Transverse colon (tissue), 4 donors: ENCODE data around the gene GABRB2. TPM values are rescaled to one million over a fixed set of nuclear protein-coding genes. Genes with fewer than 3 reads are reported as not detected.

ENCODE experiments used
- DNase-seq: peaks from one replicate; pipeline ENCODE4 v3.0.0-alpha.2; 2019
- H3K27ac ChIP-seq, 4 donors: fragments of 200-600 bp; sonication (generic); 2 replicates each; pipeline ENCODE4 v1.5.1; 2016 to 2018; ENCODE audit warnings: inconsistent platforms in 4 of 4
- H3K27me3 ChIP-seq: fragments of 200-600 bp; sonication (generic); 2 replicates; pipeline ENCODE4 v1.5.1; 2017; ENCODE audit warnings: inconsistent platforms
- H3K36me3 ChIP-seq, 4 donors: fragments of 200-600 bp; sonication (generic); 2 replicates each; pipeline ENCODE4 v1.5.1; 2017 to 2019; ENCODE audit warnings: inconsistent platforms in 4 of 4
- H3K4me1 ChIP-seq, 4 donors: fragments of 200-600 bp; sonication (generic); 2 replicates each; pipeline ENCODE4 v1.5.1; 2017 to 2020; ENCODE audit warnings: inconsistent platforms in 4 of 4
- H3K4me3 ChIP-seq, 4 donors: fragments of 200-600 bp; sonication (generic); 1 replicate in 1 of 4; 2 replicates in 3 of 4; pipeline versions ENCODE4 v1.5.1 to v1.6.1; 2017 to 2019; ENCODE audit warnings: inconsistent platforms in 4 of 4
- H3K9me3 ChIP-seq, 2 donors: fragments of 200-600 bp; sonication (generic); 2 replicates each; pipeline ENCODE4 v1.5.1; 2017 to 2019; ENCODE audit warnings: inconsistent platforms in 2 of 2
- EP300 ChIP-seq: sonication (generic); formaldehyde crosslinking; IDR thresholded peaks from one replicate; pipeline ENCODE4 v1.6.1; 2017; ENCODE audit warnings: antibody characterized with exemption, low read depth
- POLR2A ChIP-seq: fragments of 450-650 bp; IDR thresholded peaks from one replicate; pipeline ENCODE4 v1.6.1; 2016; ENCODE audit warnings: antibody characterized with exemption, mild to moderate bottlenecking, moderate library complexity
- POLR2AphosphoS5 ChIP-seq, 3 donors: sonication (generic); formaldehyde crosslinking; IDR thresholded peaks; one replicate each; pipeline ENCODE4 v1.6.1; 2016; ENCODE audit warnings: antibody characterized with exemption in 3 of 3
- WGBS, 2 donors: methylation state at CpG; one replicate each; pipeline ENCODE4 v1.1.5; 2018; ENCODE audit warnings: low coverage in 1 of 2; 5-methylcytosine and 5-hydroxymethylcytosine counted together
- in situ Hi-C, 4 donors: fragments of 200-750 bp; cut with MboI; loops; one replicate each; pipeline versions ENCODE4 v1.15.0 to v1.15.1; 2017; ENCODE audit warnings: low sequenced_read_pairs in 3 of 4, low pct_ligation_motif_present in 1 of 4, low pct_unique_long_range_greater_than_20kb in 1 of 4
- intact Hi-C: fragments of 100-400 bp; cut with DNase I; formaldehyde crosslinking; loops from one replicate; pipeline ENCODE4 v1.15.1; 2023; ENCODE audit warnings: low total_unique reads
- total RNA-seq, 4 donors: library from RNA; depleted of rRNA; stranded (reverse); fragments of >200 nt; gene quantifications; one replicate each; pipeline ENCODE4 v1.1.0, GENCODE V29; 2016
- TF ChIP-seq, protein P1 (sequence below), 5 experiments: fragments of 200-600 bp in 3 of 5; fragments of 450-650 bp in 2 of 5; sonication (generic) in 3 of 5; IDR thresholded peaks; 1 replicate in 2 of 5; 2 replicates in 3 of 5; pipeline ENCODE4 v1.5.1; 2016 to 2017; ENCODE audit warnings: antibody characterized with exemption in 5 of 5, inconsistent platforms in 3 of 5, mild to moderate bottlenecking in 2 of 5, moderate library complexity in 1 of 5

Gene GABRB2
- total RNA-seq, 4 donors from 2014 or later, result 0.55 to 0.64 TPM; not detected in 2

DNA sequence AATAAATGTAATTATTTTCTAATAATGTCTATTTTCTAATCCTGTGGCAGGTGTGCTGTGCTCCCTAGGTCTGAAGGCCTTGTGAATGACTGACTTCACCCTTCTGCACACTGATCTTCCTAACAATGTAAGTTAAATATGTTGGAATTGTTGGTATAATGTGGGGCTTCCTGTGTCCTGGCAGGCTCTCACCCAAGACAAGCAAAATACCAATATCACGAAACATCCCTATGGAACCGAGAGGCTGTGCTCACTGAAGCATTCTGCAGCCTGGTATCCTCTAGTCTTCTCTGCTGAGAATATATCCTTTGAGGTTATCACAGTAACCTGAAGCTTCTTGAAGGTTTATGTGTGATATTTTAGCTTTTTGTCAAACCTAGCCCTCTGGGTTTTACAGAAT lies 159.4 kb downstream of the GABRB2 start:
- Histone ChIP-seq H3K36me3 (no peaks in the 10 kb centered on the region), H3K27me3 (no peaks in the 10 kb centered on the region), H3K4me3 (no peak overlapping the region), H3K9me3 (no peaks in the 10 kb centered on the region), H3K27ac (no peak overlapping the region), H3K4me1 (no peaks in the 10 kb centered on the region)
- TF ChIP-seq POLR2A, result no peak
- TF ChIP-seq, protein P1, sequence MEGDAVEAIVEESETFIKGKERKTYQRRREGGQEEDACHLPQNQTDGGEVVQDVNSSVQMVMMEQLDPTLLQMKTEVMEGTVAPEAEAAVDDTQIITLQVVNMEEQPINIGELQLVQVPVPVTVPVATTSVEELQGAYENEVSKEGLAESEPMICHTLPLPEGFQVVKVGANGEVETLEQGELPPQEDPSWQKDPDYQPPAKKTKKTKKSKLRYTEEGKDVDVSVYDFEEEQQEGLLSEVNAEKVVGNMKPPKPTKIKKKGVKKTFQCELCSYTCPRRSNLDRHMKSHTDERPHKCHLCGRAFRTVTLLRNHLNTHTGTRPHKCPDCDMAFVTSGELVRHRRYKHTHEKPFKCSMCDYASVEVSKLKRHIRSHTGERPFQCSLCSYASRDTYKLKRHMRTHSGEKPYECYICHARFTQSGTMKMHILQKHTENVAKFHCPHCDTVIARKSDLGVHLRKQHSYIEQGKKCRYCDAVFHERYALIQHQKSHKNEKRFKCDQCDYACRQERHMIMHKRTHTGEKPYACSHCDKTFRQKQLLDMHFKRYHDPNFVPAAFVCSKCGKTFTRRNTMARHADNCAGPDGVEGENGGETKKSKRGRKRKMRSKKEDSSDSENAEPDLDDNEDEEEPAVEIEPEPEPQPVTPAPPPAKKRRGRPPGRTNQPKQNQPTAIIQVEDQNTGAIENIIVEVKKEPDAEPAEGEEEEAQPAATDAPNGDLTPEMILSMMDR (IDR thresholded peaks at IDR 0.05), result no peak
- TF ChIP-seq EP300, result no peak
- no peak for TF ChIP-seq POLR2AphosphoS5 (IDR thresholded peaks at IDR 0.05)
- DNase-seq, result no peak
- WGBS, 2 donors, result 80% methylated on average over 2 of the region's 2 CpGs; no CpG with 5 or more reads in 1 of the 2 donors
- intact Hi-C loops (no loop called here), in situ Hi-C loops (no loop called here)

DNA sequence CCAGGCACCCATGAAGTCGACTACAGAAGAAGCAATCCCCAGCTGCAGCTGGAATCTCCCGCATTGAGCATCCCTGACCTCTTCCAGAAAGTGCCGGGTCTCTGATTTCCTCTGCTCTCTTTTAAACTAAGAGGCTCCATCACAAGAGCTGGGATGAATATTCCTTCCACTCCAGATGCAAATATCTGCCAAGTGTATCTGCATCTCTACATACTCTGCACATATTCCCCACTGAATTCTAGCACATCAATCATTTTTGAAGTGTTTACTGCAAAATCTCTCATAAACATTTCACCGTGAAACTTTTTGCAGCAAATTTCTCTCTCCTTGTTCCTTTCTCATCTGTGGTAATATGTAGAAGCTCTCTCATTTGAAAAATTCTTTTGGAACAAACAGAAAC lies 161.5 kb downstream of the GABRB2 start:
- TF ChIP-seq EP300 (no peak), POLR2A (no peak), POLR2AphosphoS5 (IDR thresholded peaks at IDR 0.05) (no peak)
- TF ChIP-seq, protein P1 (IDR thresholded peaks at IDR 0.05), result no peak
- H3K9me3 ChIP-seq, result no peaks in the 10 kb centered on the region
- no peaks in the 10 kb centered on the region for H3K27me3 ChIP-seq
- no peaks in the 10 kb centered on the region for H3K36me3 ChIP-seq
- in situ Hi-C loops, result no loop called here
- WGBS, 2 donors, result 68 to 75% methylated on average over 4 of the region's 4 CpGs
- H3K4me3 ChIP-seq, result no peak overlapping the region
- DNase-seq, result no peak
- H3K27ac ChIP-seq, result no peak overlapping the region
- H3K4me1 ChIP-seq, result no peaks in the 10 kb centered on the region
- intact Hi-C loops, result no loop called here

- H3K36me3 ChIP-seq, result no peaks in the 10 kb centered on the region
- in situ Hi-C loops (no loop called here), intact Hi-C loops (no loop called here)
- H3K27me3 ChIP-seq, result no peaks in the 10 kb centered on the region
- no peak for DNase-seq
- no peak overlapping the region for H3K4me3 ChIP-seq
- TF ChIP-seq, protein P1 (IDR thresholded peaks at IDR 0.05), result no peak
- TF ChIP-seq EP300, result no peak
- TF ChIP-seq POLR2AphosphoS5 (IDR thresholded peaks at IDR 0.05), result no peak
- no peak for TF ChIP-seq POLR2A
- 85 to 100% methylated on average over 1 to 5 of the region's 5 CpGs for WGBS, 2 donors
- H3K4me1 ChIP-seq, result no peaks in the 10 kb centered on the region
- no peak overlapping the region for H3K27ac ChIP-seq
- no peaks in the 10 kb centered on the region for H3K9me3 ChIP-seq
These were observed 163.8 kb downstream of the GABRB2 start for GRCh38 chr5:161382685-161383084.

GRCh38 chr5:161380486-161380885 lies 166.0 kb downstream of the GABRB2 start:
- no peaks in the 10 kb centered on the region for H3K27me3 ChIP-seq
- DNase-seq, result no peak
- in situ Hi-C loops (no loop called here), intact Hi-C loops (no loop called here)
- 10 to 16% methylated on average over 1 of the region's 1 CpG for WGBS, 2 donors
- no peaks in the 10 kb centered on the region for H3K36me3 ChIP-seq
- TF ChIP-seq, protein P1 (IDR thresholded peaks at IDR 0.05), result no peak
- no peak for TF ChIP-seq EP300
- no peak for TF ChIP-seq POLR2AphosphoS5 (IDR thresholded peaks at IDR 0.05)
- no peak for TF ChIP-seq POLR2A
- H3K4me1 ChIP-seq, result no peaks in the 10 kb centered on the region
- no peak overlapping the region for H3K27ac ChIP-seq
- no peaks in the 10 kb centered on the region for H3K9me3 ChIP-seq
- no peak overlapping the region for H3K4me3 ChIP-seq
